Stomach smooth muscle (tissue), 2 donors: ENCODE results near the gene PDLIM5.

Experiments used
- H3K27ac ChIP-seq: one replicate; pipeline ENCODE4 v1.7.0; 2013; ENCODE audit warnings: mild to moderate bottlenecking, low read length, inconsistent platforms
- H3K27me3 ChIP-seq, 2 donors: one replicate each; pipeline ENCODE4 v1.7.0; 2013; ENCODE audit warnings: low read length in 2 of 2; ENCODE audit not compliant: insufficient read depth in 2 of 2, control insufficient read depth in 1 of 2
- H3K36me3 ChIP-seq, 2 donors: one replicate each; pipeline ENCODE4 v1.7.0; 2013; ENCODE audit warnings: low read length in 2 of 2; ENCODE audit not compliant: control insufficient read depth in 2 of 2, insufficient read depth in 2 of 2
- H3K4me1 ChIP-seq: one replicate; pipeline ENCODE4 v1.7.0; 2013; ENCODE audit warnings: low read length; ENCODE audit not compliant: control insufficient read depth, insufficient read depth
- H3K4me3 ChIP-seq, 2 donors: one replicate each; pipeline ENCODE4 v1.7.0; 2013; ENCODE audit warnings: low read length in 2 of 2
- H3K9ac ChIP-seq, 2 donors: one replicate each; pipeline ENCODE4 v1.7.0; 2013; ENCODE audit warnings: low read length in 2 of 2, mild to moderate bottlenecking in 1 of 2
- H3K9me3 ChIP-seq, 2 donors: one replicate each; pipeline ENCODE4 v1.7.0; 2013; ENCODE audit warnings: low read length in 2 of 2; ENCODE audit not compliant: control insufficient read depth in 2 of 2
- donor health status: healthy.
- donor health status: Pancreatic carcinoma.

Gene PDLIM5

DNA sequence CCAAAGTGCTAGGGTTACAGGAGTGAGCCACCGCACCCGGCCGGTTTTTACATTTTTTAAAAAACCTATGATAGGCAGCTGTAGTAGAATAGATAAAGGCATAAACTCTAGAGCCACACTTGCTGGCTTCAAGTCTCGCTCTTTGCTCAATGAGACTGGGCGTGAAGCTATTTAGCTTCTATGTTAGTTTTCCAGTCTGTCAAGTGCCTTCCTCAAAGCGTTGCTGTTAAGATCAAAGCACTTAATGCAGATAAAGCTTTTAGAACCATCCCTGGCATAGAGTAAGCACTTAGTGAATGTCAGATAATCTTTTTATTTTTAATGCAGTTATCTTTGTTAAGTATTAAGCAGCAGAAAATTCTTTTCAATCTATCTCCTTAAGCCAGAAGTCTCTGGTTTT lies 264.0 kb downstream of the PDLIM5 start:
- Histone ChIP-seq H3K36me3 (no peaks in the 10 kb centered on the region), H3K27me3 (no peaks in the 10 kb centered on the region), H3K9ac (no peak overlapping the region), H3K4me1 (no peaks in the 10 kb centered on the region), H3K27ac (no peak overlapping the region), H3K4me3 (no peak overlapping the region), H3K9me3 (no peaks in the 10 kb centered on the region)
